GM12878 (cell line): Measurements from ENCODE around the gene PSME3. TPM values are rescaled to one million over a fixed set of nuclear protein-coding genes. Genes with fewer than 3 reads are reported as not detected.

ENCODE experiments used
- ATAC-seq: fragments of 200-7000 bp; cut with Tn5 transposase; 3 replicates; pipeline ENCODE4 v1.9.1; 2020; ENCODE audit warnings: mild to moderate bottlenecking, moderate library complexity
- BruUV-seq: library from RNA; stranded (reverse); fragments of 400-500 nt; replicated peaks from 2 replicates; lab custom pipeline; 2021; lab: Mats Ljungman, UMichigan
- CTCF ChIA-PET: fragments of 300-600 bp; sonication (Branson Sonifier 250); formaldehyde crosslinking; extraction: SDS; loops from one replicate; lab custom pipeline; 2021; ENCODE audit warnings: inconsistent platforms; lab: Yijun Ruan, JAX
- POLR2A ChIA-PET: fragments of 350-600 bp; formaldehyde crosslinking; extraction: SDS; loops from one replicate; lab custom pipeline; 2021; ENCODE audit warnings: inconsistent platforms; lab: Charles Lee
- RAD21 ChIA-PET: fragments of 300-600 bp; sonication (Branson Sonifier 250); formaldehyde crosslinking; loops from one replicate; lab custom pipeline; 2023; ENCODE audit warnings: antibody characterized with exemption; ENCODE audit not compliant: unreplicated experiment; lab: Charles Lee
- SMC1A ChIA-PET: fragments of 300-600 bp; sonication (Branson Sonifier 250); formaldehyde crosslinking; loops from one replicate; lab custom pipeline; 2023; ENCODE audit not compliant: unreplicated experiment, uncharacterized antibody; lab: Charles Lee
- DNase-seq: peaks from one replicate; pipeline ENCODE4 v3.0.0-alpha.2; 2011; ENCODE audit warnings: low read depth, low spot score
- FAIRE-seq: peaks from 3 replicates; lab custom pipeline; 2011; peaks lifted over from hg19 to GRCh38; lab: Jason Lieb, UNC
- H2AFZ ChIP-seq: 2 replicates; pipeline ENCODE4 v1.6.0; 2011; ENCODE audit warnings: low read depth, low read length, control low read depth; ENCODE audit not compliant: control insufficient read depth
- H3K27ac ChIP-seq: 2 replicates; pipeline ENCODE4 v1.5.1; 2011; ENCODE audit warnings: control low read depth; ENCODE audit not compliant: control insufficient read depth, insufficient read depth
- H3K27me3 ChIP-seq, 2 experiments: replicated peaks in 1 of 2; 2 replicates each; pipeline versions ENCODE4 v1.6.0 to v1.6.1; 2011; ENCODE audit warnings: low read length in 1 of 2; ENCODE audit not compliant: control insufficient read depth in 2 of 2, insufficient read depth in 2 of 2
- H3K36me3 ChIP-seq, 2 experiments: 2 replicates each; pipeline ENCODE4 v1.5.1; 2011; ENCODE audit warnings: low read length in 1 of 2; ENCODE audit not compliant: control insufficient read depth in 2 of 2, insufficient read depth in 2 of 2
- H3K4me1 ChIP-seq: 2 replicates; pipeline ENCODE4 v1.6.1; 2011; ENCODE audit warnings: mild to moderate bottlenecking, low read length, moderate library complexity, mixed read lengths; ENCODE audit not compliant: control insufficient read depth, insufficient read depth
- H3K4me2 ChIP-seq: 2 replicates; pipeline ENCODE4 v1.6.0; 2011; ENCODE audit warnings: control low read depth; ENCODE audit not compliant: control insufficient read depth, insufficient read depth
- H3K4me3 ChIP-seq: fragments of 200-600 bp; sonication (generic); 2 replicates; pipeline ENCODE4 v1.5.1; 2016
- H3K79me2 ChIP-seq: 2 replicates; pipeline ENCODE4 v1.6.0; 2011; ENCODE audit warnings: low read length; ENCODE audit not compliant: control insufficient read depth, insufficient read depth
- H3K9ac ChIP-seq: 2 replicates; pipeline ENCODE4 v1.8.0; 2011; ENCODE audit warnings: low read length, control low read depth, mixed read lengths; ENCODE audit not compliant: control insufficient read depth, insufficient read depth
- H3K9me3 ChIP-seq: replicated peaks from 3 replicates; pipeline ENCODE4 v1.5.1; 2011; ENCODE audit warnings: mild to moderate bottlenecking, low read length; ENCODE audit not compliant: control insufficient read depth, insufficient read depth
- H4K20me1 ChIP-seq: 2 replicates; pipeline ENCODE4 v1.6.0; 2011; ENCODE audit not compliant: control insufficient read depth, insufficient read depth
- BCLAF1 ChIP-seq: fragments of 450-650 bp; IDR thresholded peaks from 2 replicates; pipeline ENCODE4 v1.6.1; 2017; ENCODE audit warnings: antibody characterized with exemption, mild to moderate bottlenecking, moderate library complexity
- BRCA1 ChIP-seq: IDR thresholded peaks from 2 replicates; pipeline ENCODE4 v1.6.1; 2011; ENCODE audit warnings: low read depth, low read length, improper control_type of control experiment
- IKZF1 ChIP-seq: fragments of 450-650 bp; conservative IDR thresholded peaks from 2 replicates; pipeline ENCODE4 v1.6.1; 2017; ENCODE audit warnings: antibody characterized with exemption, mild to moderate bottlenecking
- JUNB ChIP-seq: IDR thresholded peaks from 2 replicates; pipeline ENCODE4 v1.6.1; 2016; ENCODE audit warnings: antibody characterized with exemption, mild to moderate bottlenecking
- MLLT1 ChIP-seq: fragments of 450-650 bp; IDR thresholded peaks from 2 replicates; pipeline ENCODE4 v1.6.1; 2016; ENCODE audit warnings: mild to moderate bottlenecking
- NR2C1 ChIP-seq: fragments of 450-650 bp; IDR thresholded peaks from 2 replicates; pipeline ENCODE4 v1.6.1; 2017; ENCODE audit warnings: antibody characterized with exemption, mild to moderate bottlenecking, moderate library complexity
- POLR2A ChIP-seq: IDR thresholded peaks from 2 replicates; pipeline ENCODE4 v1.6.1; 2011; ENCODE audit warnings: low read depth, mild to moderate bottlenecking, low read length
- RAD21 ChIP-seq: IDR thresholded peaks from 2 replicates; pipeline ENCODE4 v1.6.1; 2011; ENCODE audit warnings: mild to moderate bottlenecking, low read depth, low read length, moderate library complexity; ENCODE audit not compliant: insufficient read depth
- REST ChIP-seq: IDR thresholded peaks from 2 replicates; pipeline ENCODE4 v1.6.1; 2012; ENCODE audit warnings: mild to moderate bottlenecking, low read depth, low read length
- TARDBP ChIP-seq: IDR thresholded peaks from 2 replicates; pipeline ENCODE4 v1.6.1; 2016; ENCODE audit warnings: borderline replicate concordance
- TCF12 ChIP-seq: IDR thresholded peaks from 2 replicates; pipeline ENCODE4 v1.6.1; 2011; ENCODE audit warnings: low read depth, mild to moderate bottlenecking, low read length
- ZBED1 ChIP-seq: IDR thresholded peaks from 2 replicates; pipeline ENCODE4 v1.6.1; 2016; ENCODE audit warnings: borderline replicate concordance
- ZNF622 ChIP-seq: fragments of 450-650 bp; IDR thresholded peaks from 2 replicates; pipeline ENCODE4 v1.6.1; 2017; ENCODE audit warnings: mild to moderate bottlenecking, inconsistent platforms
- WGBS: methylation state at CpG from one replicate; pipeline ENCODE4 v1.1.6; 2016; ENCODE audit warnings: low lambda C conversion rate; ENCODE audit not compliant: insufficient replicate concordance, insufficient coverage; ENCODE audit errors: missing lambda C conversion rate; 5-methylcytosine and 5-hydroxymethylcytosine counted together
- in situ Hi-C: fragments of 300-500 bp; cut with MboI; formaldehyde crosslinking; loops from 9 replicates; pipeline ENCODE4 v1.14.3; 2018; ENCODE audit warnings: mixed read lengths
- intact Hi-C: fragments of 100-400 bp; cut with micrococcal nuclease; formaldehyde crosslinking; loops from one replicate; pipeline ENCODE4 v1.14.2; 2022; ENCODE audit not compliant: unreplicated experiment
- polyA plus RNA-seq, 11 experiments: library from polyadenylated mRNA; depleted of rRNA in 4 of 11; unstranded in 6 of 11; stranded (reverse) in 5 of 11; fragments of >200 nt; fragmentation: Nextera tagmentation in 4 of 11; fragmentation: Illumina TruSeq in 1 of 11; extraction: Ambion mirVana in 4 of 11; extraction: Trizol in 1 of 11; gene quantifications; 1 replicate in 1 of 11; 2 replicates in 10 of 11; pipeline versions ENCODE4 v1.2.1 to v1.2.3, GENCODE V29; 2011 to 2016; ENCODE audit warnings: inconsistent platforms in 2 of 11, missing spikeins in 2 of 11, low read depth in 1 of 11
- total RNA-seq, 4 experiments: library from RNA; depleted of rRNA in 3 of 4; stranded (reverse); fragments of >200 nt in 3 of 4; fragmentation: Illumina TruSeq in 1 of 4; extraction: Trizol in 1 of 4; gene quantifications; 2 replicates each; pipeline versions ENCODE4 v1.2.1 to v1.2.3, GENCODE V29; 2013 to 2021

PSME3 gene
- total and polyA plus RNA-seq, 10 of the 15 experiments (the other 5 are each of a cell fraction or from before 2014, with no cell fraction given): 26.9 to 330 (median 137) TPM

GRCh38 chr17:42853597-42853967 lies 20.4 kb downstream of the PSME3 start (continued):
- TF ChIP-seq MLLT1 (no peak), POLR2A (no peak), BCLAF1 (no peak), NR2C1 (no peak), ZNF622 (no peak)
- TF ChIP-seq, all 136 proteins: peak for 0

- CTCF ChIA-PET: interaction anchor here (0.7 kb wide), 2 partner anchors 48 to 315 kb away, joined by 3 to 4 read pairs; no protein-coding TSS in a partner anchor
- WGBS: 63% methylated on average over 15 of the region's 15 CpGs
- in situ Hi-C loops (no loop called here), intact Hi-C loops (no loop called here)
- H3K9ac ChIP-seq: no peak overlapping the region
- no peak for ATAC-seq
- no peak overlapping the region for H3K27ac ChIP-seq
- H3K4me3 ChIP-seq: no peak overlapping the region
- SMC1A ChIA-PET: no interaction called here
- H3K4me2 ChIP-seq: no peak overlapping the region
- no peaks in the 10 kb centered on the region for H3K27me3 ChIP-seq
- DNase-seq: no peak
- FAIRE-seq: no peak
- BruUV-seq: no TSS peak
- no peaks in the 10 kb centered on the region for H3K9me3 ChIP-seq
- no peaks in the 10 kb centered on the region for H3K4me1 ChIP-seq
- POLR2A ChIA-PET: interaction anchor here (0.6 to 1.2 kb wide), 2 partner anchors 16 to 232 kb away, joined by 3 to 5 read pairs; no protein-coding TSS in a partner anchor
- no peaks in the 10 kb centered on the region for H3K79me2 ChIP-seq
- H3K36me3 ChIP-seq: no peaks in the 10 kb centered on the region
- H2AFZ ChIP-seq: no peak overlapping the region
- RAD21 ChIA-PET: no interaction called here
- no peaks in the 10 kb centered on the region for H4K20me1 ChIP-seq
- TF ChIP-seq IKZF1 (no peak), TARDBP (no peak), JUNB (no peak), TCF12 (no peak), BRCA1 (no peak), RAD21 (no peak), MLLT1 (no peak), REST (no peak), ZBED1 (no peak)
Observed at GRCh38 chr17:42853968-42854790, 21.0 kb downstream of the PSME3 start.
